K562 (cell line): ENCODE measurements around the gene GPR183. TPM values are rescaled to one million over a fixed set of nuclear protein-coding genes. Genes with fewer than 3 reads are reported as not detected.

ENCODE experiments used
- CTBP1 ChIP-seq: fragments of 450-650 bp; IDR thresholded peaks from 2 replicates; pipeline ENCODE4 v1.6.1; 2016; ENCODE audit warnings: borderline replicate concordance
- EHMT2 ChIP-seq: fragments of 450-650 bp; IDR thresholded peaks from 2 replicates; pipeline ENCODE4 v1.6.1; 2018; ENCODE audit warnings: antibody characterized with exemption
- ETV1 ChIP-seq: fragments of 450-650 bp; conservative IDR thresholded peaks from 2 replicates; pipeline ENCODE4 v1.6.1; 2016; ENCODE audit warnings: missing genetic modification characterization, control low read depth, low read depth, missing compliant biosample characterization
- EZH2 ChIP-seq: IDR thresholded peaks from 2 replicates; pipeline ENCODE4 v1.6.1; 2012; ENCODE audit warnings: low read depth, mild to moderate bottlenecking, inconsistent platforms, low read length, borderline replicate concordance
- FOSL1 ChIP-seq: fragments of 200-800 bp; sonication (Bioruptor generic); conservative IDR thresholded peaks from 2 replicates; pipeline ENCODE4 v1.6.1; 2016; ENCODE audit warnings: missing genetic modification characterization, missing compliant biosample characterization
- HDAC2 ChIP-seq: fragments of 450-650 bp; IDR thresholded peaks from 2 replicates; pipeline ENCODE4 v1.6.1; 2016; ENCODE audit warnings: mild to moderate bottlenecking
- KDM1A ChIP-seq, 2 experiments: fragments of 450-650 bp; IDR thresholded peaks; 2 replicates each; pipeline ENCODE4 v1.6.1; 2016; ENCODE audit warnings: mild to moderate bottlenecking in 2 of 2
- MLX ChIP-seq, 2 experiments: fragments of 450-650 bp in 1 of 2; sonication (generic) in 1 of 2; formaldehyde crosslinking; conservative IDR thresholded peaks; 2 replicates each; pipeline versions ENCODE4 v1.4.0 to v1.8.1; 2020 to 2022; ENCODE audit warnings: mild to moderate bottlenecking in 1 of 2, missing genetic modification reagents in 1 of 2
- PRDM10 ChIP-seq: fragments of 450-650 bp; IDR thresholded peaks from 2 replicates; pipeline ENCODE4 v1.6.1; 2018; ENCODE audit not compliant: partially characterized antibody
- STAT6 ChIP-seq: sonication (generic); formaldehyde crosslinking; IDR thresholded peaks from 2 replicates; pipeline ENCODE4 v1.8.1; 2023; ENCODE audit warnings: mild to moderate bottlenecking, missing genetic modification reagents
- VEZF1 ChIP-seq: fragments of 200-800 bp; sonication (Bioruptor generic); IDR thresholded peaks from 2 replicates; pipeline ENCODE4 v1.6.1; 2017; ENCODE audit warnings: missing genetic modification characterization, missing compliant biosample characterization
- ZNF583 ChIP-seq: fragments of 250-450 bp; sonication (Bioruptor Pico); IDR thresholded peaks from 2 replicates; pipeline ENCODE4 v1.4.0; 2020
- ZNF609 ChIP-seq: sonication (generic); formaldehyde crosslinking; IDR thresholded peaks from 2 replicates; pipeline ENCODE4 v1.8.1; 2023; ENCODE audit warnings: missing genetic modification reagents, mild to moderate bottlenecking, borderline replicate concordance
- polyA plus RNA-seq, 8 experiments: library from polyadenylated mRNA; depleted of rRNA in 4 of 8; stranded (reverse) in 5 of 8; unstranded in 3 of 8; fragments of >200 nt; fragmentation: Nextera tagmentation in 2 of 8; fragmentation: Illumina TruSeq in 1 of 8; extraction: Ambion mirVana in 2 of 8; extraction: Trizol in 1 of 8; gene quantifications; 2 replicates each; pipeline versions ENCODE4 v1.2.1 to v1.2.3, GENCODE V29; 2011 to 2014; ENCODE audit warnings: inconsistent platforms in 1 of 8, missing spikeins in 1 of 8
- total RNA-seq, 7 experiments: library from RNA; depleted of rRNA in 6 of 7; stranded (reverse); fragments of >200 nt in 6 of 7; fragmentation: Illumina TruSeq in 2 of 7; extraction: Trizol in 2 of 7; gene quantifications; 2 replicates each; pipeline versions ENCODE4 v1.2.1 to v1.2.3, GENCODE V29; 2011 to 2021; ENCODE audit warnings: low replicate concordance in 1 of 7

The GPR183 gene
- total and polyA plus RNA-seq, 9 of the 15 experiments (the other 6 are each of a cell fraction or from before 2014, with no cell fraction given) = 1.3 to 10.2 (median 3.7) TPM

GRCh38 chr13:99311137-99311536, 3.9 kb upstream of the GPR183 start (continued):
- TF ChIP-seq FOSL1 = 0 out of 2 replicates have a peak, but pooled peaks have one; percentile 15
- TF ChIP-seq CTBP1 = peak; percentile 48; the same call in 1 of the 2 replicates
- peak; percentile 53; the same call in 1 of the 2 replicates for TF ChIP-seq HDAC2
- no peak for TF ChIP-seq EZH2
- no peak for TF ChIP-seq MLX (CRISPR knock-in tag; conservative IDR thresholded peaks at IDR 0.05)
- peak; percentile 45 for TF ChIP-seq ETV1
- TF ChIP-seq KDM1A (IDR thresholded peaks at IDR 0.05) = peak; percentile 39 to 70; a peak in 3 of 4 replicates
- no peak for TF ChIP-seq STAT6 (CRISPR knock-in tag)
- no peak for TF ChIP-seq ZNF583 (CRISPR knock-in tag)
- peak; percentile 52 for TF ChIP-seq VEZF1 (CRISPR knock-in tag)
- TF ChIP-seq PRDM10 = peak; percentile 34
- no peak for TF ChIP-seq ZNF609 (CRISPR knock-in tag)
- peak; percentile 45; the same call in 1 of the 2 replicates for TF ChIP-seq EHMT2
